ENCODE data around the gene EXOSC5.
"Not testable (repeated sequence)": the region's sequence is repeated elsewhere in the genome, so short reads cannot be mapped to it uniquely, and the experiment has no call there.

Gene EXOSC5

GRCh38 chr19:41372501-41372900 is 24.7 kb downstream of the EXOSC5 start:
- TF ChIP-seq POLR2AphosphoS5 (IDR thresholded peaks at IDR 0.05; ENCODE audit: low read depth, low read length), result no peak
- no peak for TF ChIP-seq POU2F2 (IDR thresholded peaks at IDR 0.05; ENCODE audit: low read depth, low read length)
- no peak for TF ChIP-seq POLR2A (IDR thresholded peaks at IDR 0.05; ENCODE audit: low read depth, low read length)
- DNase-seq (ENCODE audit: insufficient read length, low spot score) (no peak), FAIRE-seq (no peak)

DNA sequence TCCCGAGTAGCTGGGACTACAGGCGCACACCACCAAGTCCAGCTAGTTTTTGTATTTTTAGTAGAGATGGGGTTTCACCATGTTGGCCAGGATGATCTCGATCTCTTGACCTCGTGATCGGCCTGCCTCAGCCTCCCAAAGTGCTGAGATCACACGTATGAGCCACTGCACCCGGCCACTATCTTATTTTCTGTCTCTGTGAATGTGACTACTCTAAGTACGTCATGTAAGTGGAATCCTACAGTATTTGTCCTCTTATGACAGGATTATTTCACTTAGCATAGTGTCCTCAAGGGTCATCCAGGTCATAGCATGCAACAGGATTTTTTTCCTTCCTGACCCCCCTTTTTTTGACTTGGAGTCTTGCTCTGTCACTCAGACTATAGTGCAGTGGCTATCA is 25.6 kb downstream of the EXOSC5 start:
- DNase-seq (ENCODE audit: insufficient read length, low spot score) (no peak), FAIRE-seq (no peak)
- no peak for TF ChIP-seq POLR2AphosphoS5 (IDR thresholded peaks at IDR 0.05; ENCODE audit: low read depth, low read length)
- no peak for TF ChIP-seq PAX5 (IDR thresholded peaks at IDR 0.05; ENCODE audit: insufficient read depth, low read length, severe bottlenecking)
- TF ChIP-seq SPI1 (IDR thresholded peaks at IDR 0.05; ENCODE audit: low read depth, low read length), result no peak
- TF ChIP-seq TAF1 (IDR thresholded peaks at IDR 0.05; ENCODE audit: low read depth, low read length), result no peak
- TF ChIP-seq POU2F2 (IDR thresholded peaks at IDR 0.05; ENCODE audit: low read depth, low read length), result no peak
- no peak for TF ChIP-seq POLR2A (IDR thresholded peaks at IDR 0.05; ENCODE audit: low read depth, low read length)

GRCh38 chr19:41371119-41371518 is 26.0 kb downstream of the EXOSC5 start:
- FAIRE-seq; DNase-seq (ENCODE audit: insufficient read length, low spot score): not testable (repeated sequence)

DNA sequence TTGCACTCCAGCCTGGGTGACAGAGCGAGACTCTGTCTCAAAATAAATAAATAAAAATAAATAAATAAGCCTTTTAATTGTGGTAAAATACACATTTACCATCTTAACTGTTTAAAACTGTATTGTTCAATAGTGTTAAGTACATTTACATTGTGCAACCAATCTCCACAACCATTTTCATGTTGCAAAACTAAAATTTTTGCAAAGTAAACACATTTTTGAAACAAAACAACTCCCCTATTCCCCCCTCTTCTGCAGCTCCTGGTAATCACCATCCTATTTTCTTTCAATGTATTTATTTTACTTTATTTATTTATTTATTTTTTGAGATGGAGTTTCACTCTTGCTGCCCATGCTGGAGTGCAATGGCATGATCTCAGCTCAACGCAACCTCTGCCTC is 27.4 kb downstream of the EXOSC5 start:
- no peak for FAIRE-seq
- no peak for DNase-seq (ENCODE audit: insufficient read length, low spot score)
- TF ChIP-seq POU2F2 (IDR thresholded peaks at IDR 0.05; ENCODE audit: low read depth, low read length) (no peak), POLR2AphosphoS5 (IDR thresholded peaks at IDR 0.05; ENCODE audit: low read depth, low read length) (no peak), POLR2A (IDR thresholded peaks at IDR 0.05; ENCODE audit: low read depth, low read length) (no peak)

DNA sequence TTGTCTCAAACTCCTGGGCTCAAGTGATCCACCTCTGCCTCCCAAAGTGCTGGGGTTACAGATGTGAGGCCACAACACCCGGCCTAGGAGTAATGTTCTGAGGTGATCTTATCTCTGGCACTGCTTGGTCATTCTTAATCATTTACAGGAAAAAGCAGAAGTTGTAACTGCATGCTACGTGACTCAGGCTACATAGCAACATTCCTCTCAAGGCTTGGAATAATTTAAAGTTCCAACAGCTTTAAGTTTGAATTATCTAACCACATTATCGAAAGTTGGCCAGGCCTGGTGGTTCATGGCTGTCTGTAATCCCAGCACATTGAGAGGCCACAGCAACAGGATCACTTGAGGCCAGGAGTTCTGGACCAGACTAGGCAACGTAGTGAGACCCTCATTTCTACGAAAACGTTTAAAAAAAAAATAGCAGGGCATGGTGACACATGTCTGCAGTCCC is 29.3 kb downstream of the EXOSC5 start:
- FAIRE-seq (no peak), DNase-seq (ENCODE audit: insufficient read length, low spot score) (no peak)
- TF ChIP-seq SPI1 (IDR thresholded peaks at IDR 0.05; ENCODE audit: low read depth, low read length) (peak; percentile 36; the same call in 1 of the 2 replicates), POLR2A (IDR thresholded peaks at IDR 0.05; ENCODE audit: low read depth, low read length) (no peak), POU2F2 (IDR thresholded peaks at IDR 0.05; ENCODE audit: low read depth, low read length) (no peak), PAX5 (IDR thresholded peaks at IDR 0.05; ENCODE audit: insufficient read depth, low read length, severe bottlenecking) (no peak), POLR2AphosphoS5 (IDR thresholded peaks at IDR 0.05; ENCODE audit: low read depth, low read length) (no peak), TAF1 (IDR thresholded peaks at IDR 0.05; ENCODE audit: low read depth, low read length) (no peak)

DNA sequence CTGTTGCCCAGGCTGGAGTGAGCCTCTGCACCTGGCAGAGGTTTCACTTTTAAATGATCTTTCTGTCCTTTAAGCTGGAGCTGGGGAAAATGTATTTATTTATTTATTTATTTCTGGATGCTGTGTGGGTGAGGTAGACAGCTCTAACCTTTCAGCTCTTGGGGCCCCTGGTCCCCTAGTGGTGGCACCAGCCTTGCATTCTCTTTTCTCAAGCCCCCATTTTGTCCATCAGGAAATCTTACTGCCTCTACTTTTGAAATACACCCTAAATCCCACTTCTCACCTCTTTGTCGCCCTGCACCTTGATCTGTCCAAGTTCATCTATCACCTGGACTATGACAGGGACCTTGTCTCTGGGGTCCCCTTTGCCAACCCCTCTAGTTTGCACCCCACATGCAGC is 31.1 kb downstream of the EXOSC5 start:
- FAIRE-seq (no peak), DNase-seq (ENCODE audit: insufficient read length, low spot score) (no peak)
- TF ChIP-seq SPI1 (IDR thresholded peaks at IDR 0.05; ENCODE audit: low read depth, low read length) (no peak), PAX5 (IDR thresholded peaks at IDR 0.05; ENCODE audit: insufficient read depth, low read length, severe bottlenecking) (no peak), POU2F2 (IDR thresholded peaks at IDR 0.05; ENCODE audit: low read depth, low read length) (no peak)

DNA sequence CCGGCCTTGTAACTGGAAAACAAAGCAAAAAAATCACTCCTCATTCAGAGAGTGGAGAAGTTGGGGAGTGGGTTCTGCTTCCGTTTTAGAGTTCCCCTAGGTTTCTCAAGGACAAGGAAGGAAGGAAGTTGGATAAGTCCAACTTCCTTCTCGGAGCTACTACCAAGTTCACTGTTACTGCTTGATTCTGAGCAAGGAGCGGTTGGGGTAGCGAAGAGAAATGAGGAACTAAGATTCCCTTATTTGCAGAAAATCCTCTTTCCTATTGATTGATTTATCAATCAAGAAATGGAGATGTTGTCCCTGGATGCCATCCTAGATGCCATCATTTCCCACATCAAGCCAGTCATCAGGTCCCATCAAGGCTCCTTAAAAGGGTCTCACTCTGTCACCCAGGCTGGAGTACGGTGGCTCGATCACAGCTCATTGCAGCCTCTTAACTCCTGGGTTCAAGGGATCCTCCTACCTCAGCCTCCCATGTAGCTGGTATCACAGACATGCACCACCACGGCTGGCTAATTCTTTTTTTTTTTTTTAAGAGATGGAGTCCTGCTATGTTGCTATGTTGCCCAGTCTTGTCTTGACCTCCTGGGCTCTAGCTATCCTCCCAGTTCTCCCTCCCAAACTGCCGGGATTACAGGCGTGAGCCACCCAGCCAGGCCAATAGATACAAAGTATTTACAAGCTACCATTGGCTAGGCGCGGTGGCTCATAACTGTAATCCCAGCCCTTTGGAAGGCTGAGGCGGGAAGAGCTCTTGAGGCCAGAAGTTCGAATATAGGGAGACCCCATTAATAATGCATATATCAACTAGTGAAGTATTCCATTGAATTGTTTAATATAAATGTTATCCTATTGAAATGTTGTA is 32.4 kb downstream of the EXOSC5 start:
- peak; percentile 33 for FAIRE-seq
- TF ChIP-seq POU2F2 (IDR thresholded peaks at IDR 0.05; ENCODE audit: low read depth, low read length), result no peak
- peak; percentile 41 for TF ChIP-seq SPI1 (IDR thresholded peaks at IDR 0.05; ENCODE audit: low read depth, low read length)
- TF ChIP-seq PAX5 (IDR thresholded peaks at IDR 0.05; ENCODE audit: insufficient read depth, low read length, severe bottlenecking), result no peak
- no peak for TF ChIP-seq POLR2A (IDR thresholded peaks at IDR 0.05; ENCODE audit: low read depth, low read length)

DNA sequence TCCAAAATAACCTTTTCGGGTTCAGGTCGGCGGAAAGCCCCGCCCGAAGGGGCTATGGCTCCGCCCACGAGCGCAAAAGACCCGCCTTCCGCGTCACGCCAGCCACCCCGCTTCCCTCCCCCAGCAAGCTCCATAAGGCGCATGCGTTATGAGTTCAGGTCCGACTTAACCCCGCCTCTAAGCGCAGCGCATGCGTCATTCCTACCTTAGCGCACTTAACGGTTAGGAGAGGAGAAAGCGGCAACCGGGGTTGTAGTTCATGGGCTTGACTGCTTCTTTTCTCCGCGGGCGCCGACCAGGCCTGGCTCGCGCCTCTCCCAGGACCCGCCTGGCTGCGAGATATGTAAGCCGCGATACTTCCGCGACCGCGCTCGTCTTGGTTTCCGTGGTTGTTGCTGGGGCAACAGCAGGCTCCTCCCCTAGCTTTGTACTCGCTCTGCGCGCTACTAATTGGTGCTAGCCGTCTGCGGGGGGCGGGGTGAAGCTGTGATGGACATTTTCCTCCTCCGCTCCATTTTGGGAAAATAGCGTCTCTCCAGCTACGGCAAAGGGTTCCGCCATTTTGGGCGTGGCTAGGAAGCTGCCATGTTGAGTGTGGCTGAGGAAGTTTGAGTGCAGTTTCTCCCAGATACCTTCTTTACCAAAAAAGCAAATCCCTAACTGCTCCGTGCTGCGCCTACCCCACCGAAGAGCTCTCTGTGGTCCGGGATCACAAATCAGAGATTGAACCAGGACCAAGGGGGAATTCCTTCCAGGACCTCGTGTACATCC is 33.2 kb downstream of the EXOSC5 start, which contains the start of gene B9D2:
TSS of gene B9D2 (minus strand) at position 397 of the 771 bp plus-strand sequence. CDS start 630 bp downstream, outside the sequence.
- TF ChIP-seq TAF1 (IDR thresholded peaks at IDR 0.05; ENCODE audit: low read depth, low read length) (no peak; the same call in 1 of the 2 replicates), SPI1 (IDR thresholded peaks at IDR 0.05; ENCODE audit: low read depth, low read length) (0 out of 2 replicates have a peak, but pooled peaks have one; percentile 27), POLR2A (IDR thresholded peaks at IDR 0.05; ENCODE audit: low read depth, low read length) (peak; percentile 83), POLR2AphosphoS5 (IDR thresholded peaks at IDR 0.05; ENCODE audit: low read depth, low read length) (peak; percentile 72)
- FAIRE-seq (peak; percentile 96), DNase-seq (ENCODE audit: insufficient read length, low spot score) (peak; percentile 83)

More for the DNA sequence above, 32.4 kb downstream of the EXOSC5 start:
- no peak for DNase-seq (ENCODE audit: insufficient read length, low spot score)

DNA sequence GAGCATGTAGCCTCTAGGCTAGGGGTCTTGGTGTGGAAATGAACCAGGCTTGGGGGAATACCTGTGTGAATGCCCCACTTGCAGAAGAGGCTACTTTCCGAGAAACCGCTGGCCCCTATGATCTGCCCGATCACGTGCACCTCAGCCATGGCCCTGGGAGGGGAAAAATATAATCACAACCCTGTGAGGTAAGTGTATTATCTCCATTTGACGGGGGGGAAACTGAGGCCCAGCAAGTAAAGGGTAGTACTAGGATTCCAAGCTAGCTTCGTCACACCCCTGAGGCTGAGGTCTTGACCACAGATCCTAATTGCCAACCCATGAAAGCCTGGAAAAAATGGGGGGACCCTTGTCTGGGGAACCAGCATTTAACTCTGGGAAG is 33.8 kb downstream of the EXOSC5 start:
- DNase-seq (ENCODE audit: insufficient read length, low spot score) (no peak), FAIRE-seq (no peak)
- TF ChIP-seq PAX5 (IDR thresholded peaks at IDR 0.05; ENCODE audit: insufficient read depth, low read length, severe bottlenecking) (no peak), POLR2AphosphoS5 (IDR thresholded peaks at IDR 0.05; ENCODE audit: low read depth, low read length) (no peak), POU2F2 (IDR thresholded peaks at IDR 0.05; ENCODE audit: low read depth, low read length) (no peak), SPI1 (IDR thresholded peaks at IDR 0.05; ENCODE audit: low read depth, low read length) (no peak), POLR2A (IDR thresholded peaks at IDR 0.05; ENCODE audit: low read depth, low read length) (no peak), TAF1 (IDR thresholded peaks at IDR 0.05; ENCODE audit: low read depth, low read length) (no peak)

Data from GM12891 (cell line).